Posterior vena cava (tissue), 2 donors: Measurements from ENCODE around the gene MLKL. TPM values are rescaled to one million over a fixed set of nuclear protein-coding genes. Genes with fewer than 3 reads are reported as not detected.

Experiments
- DNase-seq: peaks from one replicate; pipeline ENCODE4 v3.0.0-alpha.2; 2020; ENCODE audit warnings: low spot score
- intact Hi-C, 2 donors: fragments of 100-400 bp; cut with DNase I; formaldehyde crosslinking; loops; one replicate each; pipeline versions ENCODE4 v1.14.1 to v1.14.2; 2022 to 2023
- total RNA-seq, 2 donors: library from RNA; stranded (reverse); fragmentation: NEBNext Ultra II Directional; extraction: Animal tissue kit (Norgen Biotek cat#: 25700); gene quantifications; one replicate each; pipeline ENCODE4 v1.2.1, GENCODE V29; 2021
- donor health status: DM: yes; HTN: yes; CAD: no.
- donor health status: DM: yes; HTN: yes; CAD: no.

Gene MLKL
- total RNA-seq, 2 donors from 2014 or later = 13.7 to 14.4 TPM

- intact Hi-C loops = loop anchor here (2.0 to 10.0 kb wide), 2 partner anchors 53 to 161 kb away; no protein-coding TSS in a partner anchor
- DNase-seq = no peak
Observed at GRCh38 chr16:74625500-74626350, 74.9 kb downstream of the MLKL start.

GRCh38 chr16:74623839-74624235 lies 76.8 kb downstream of the MLKL start:
- no peak for DNase-seq
- intact Hi-C loops = loop anchor here (5.0 to 10.0 kb wide), 2 partner anchors 152 to 159 kb away; no protein-coding TSS in a partner anchor

- intact Hi-C loops = loop anchor here (5.0 to 10.0 kb wide), 2 partner anchors 151 to 159 kb away; no protein-coding TSS in a partner anchor
- DNase-seq = peak; percentile 14
Observed at GRCh38 chr16:74623214-74623838, 77.3 kb downstream of the MLKL start.

- no peak for DNase-seq
Observed at GRCh38 chr16:74622005-74622404, 78.7 kb downstream of the MLKL start.

More at GRCh38 chr16:74622005-74622404, 78.7 kb downstream of the MLKL start:
- intact Hi-C loops = loop anchor here (5.0 to 10.0 kb wide), 2 partner anchors 150 to 157 kb away; no protein-coding TSS in a partner anchor

Other genes with a start within 250 kb of the MLKL start
- gene GLG1, start 93.7 kb downstream of the MLKL start, total RNA-seq = 100 to 1,000 TPM; 101 to 143 TPM
- 10 to 100 TPM; 12.3 to 13.2 TPM for gene RFWD3, start 34.0 kb downstream of the MLKL start, total RNA-seq
- gene FA2H, start 74.0 kb upstream of the MLKL start, total RNA-seq = not detected